ENCODE data around the gene TBC1D8B.

TBC1D8B gene

DNA sequence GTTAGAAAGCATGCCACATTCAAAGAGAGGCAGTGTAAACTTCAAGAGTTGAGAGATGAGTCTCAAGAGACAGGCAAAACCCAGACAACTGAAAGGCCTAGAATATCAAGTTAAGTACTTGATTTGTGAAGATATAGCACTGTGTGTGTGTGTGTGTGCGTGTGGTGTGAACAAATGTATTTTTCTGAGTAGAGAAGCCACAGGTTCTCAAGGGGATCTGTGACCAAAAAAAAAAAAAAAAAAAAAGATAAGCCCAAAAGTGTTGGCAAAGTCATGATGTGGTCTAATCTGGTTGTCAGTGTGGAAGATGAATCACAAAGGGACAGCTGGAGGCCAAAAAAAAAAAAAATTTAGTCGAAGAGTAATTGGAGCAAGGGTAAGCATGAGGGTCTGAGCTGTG is 96.8 kb downstream of the TBC1D8B start:
- H3K4me3 ChIP-seq (replicated peaks; ENCODE audit: low read depth, low read length), result no peak overlapping the region
- TF ChIP-seq, protein P1, sequence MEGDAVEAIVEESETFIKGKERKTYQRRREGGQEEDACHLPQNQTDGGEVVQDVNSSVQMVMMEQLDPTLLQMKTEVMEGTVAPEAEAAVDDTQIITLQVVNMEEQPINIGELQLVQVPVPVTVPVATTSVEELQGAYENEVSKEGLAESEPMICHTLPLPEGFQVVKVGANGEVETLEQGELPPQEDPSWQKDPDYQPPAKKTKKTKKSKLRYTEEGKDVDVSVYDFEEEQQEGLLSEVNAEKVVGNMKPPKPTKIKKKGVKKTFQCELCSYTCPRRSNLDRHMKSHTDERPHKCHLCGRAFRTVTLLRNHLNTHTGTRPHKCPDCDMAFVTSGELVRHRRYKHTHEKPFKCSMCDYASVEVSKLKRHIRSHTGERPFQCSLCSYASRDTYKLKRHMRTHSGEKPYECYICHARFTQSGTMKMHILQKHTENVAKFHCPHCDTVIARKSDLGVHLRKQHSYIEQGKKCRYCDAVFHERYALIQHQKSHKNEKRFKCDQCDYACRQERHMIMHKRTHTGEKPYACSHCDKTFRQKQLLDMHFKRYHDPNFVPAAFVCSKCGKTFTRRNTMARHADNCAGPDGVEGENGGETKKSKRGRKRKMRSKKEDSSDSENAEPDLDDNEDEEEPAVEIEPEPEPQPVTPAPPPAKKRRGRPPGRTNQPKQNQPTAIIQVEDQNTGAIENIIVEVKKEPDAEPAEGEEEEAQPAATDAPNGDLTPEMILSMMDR (IDR thresholded peaks at IDR 0.05; ENCODE audit: low read length, missing control alignments), result no peak
- no peak for DNase-seq (ENCODE audit: low read depth)

DNA sequence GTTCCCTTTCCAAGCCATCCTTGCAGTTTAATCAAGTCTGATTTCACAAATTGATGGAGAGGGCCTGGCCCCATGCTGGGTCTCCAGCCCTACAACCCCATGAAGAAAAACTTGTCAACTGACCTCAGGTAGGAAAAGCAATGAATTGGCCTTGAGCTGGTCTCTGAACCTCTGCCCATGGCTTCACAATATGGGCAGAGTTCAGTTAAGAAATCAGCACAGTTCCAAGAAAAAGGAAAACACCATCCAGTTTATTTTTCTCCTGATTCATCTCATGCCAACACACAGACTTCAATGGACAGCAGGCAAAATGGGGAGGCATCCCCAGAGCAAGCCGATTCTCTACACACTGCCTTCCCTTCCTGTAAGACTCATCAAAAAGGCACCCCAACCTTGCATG is 97.4 kb downstream of the TBC1D8B start:
- no peak for DNase-seq (ENCODE audit: low read depth)
- H3K4me3 ChIP-seq (replicated peaks; ENCODE audit: low read depth, low read length), result no peak overlapping the region
- TF ChIP-seq, protein P1 (IDR thresholded peaks at IDR 0.05; ENCODE audit: low read length, missing control alignments), result no peak

DNA sequence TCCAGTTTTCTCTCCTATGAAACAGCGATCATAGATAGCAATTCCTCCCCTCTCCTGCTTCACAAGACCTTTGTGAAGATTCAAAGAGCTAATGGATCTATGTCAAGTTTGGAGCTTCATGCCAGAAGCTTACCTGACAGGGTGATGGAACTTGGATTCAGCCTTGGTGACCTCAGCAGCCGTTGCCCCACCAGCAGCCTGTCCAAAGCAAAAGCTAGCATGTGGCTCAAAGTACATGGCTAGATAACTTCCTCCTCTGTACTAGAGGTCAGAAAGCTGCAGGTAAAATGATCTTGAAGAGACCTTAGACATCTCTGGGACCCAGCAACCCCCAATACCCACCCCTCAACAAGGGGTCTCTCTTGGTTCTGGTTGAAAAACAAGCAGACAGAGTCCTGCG is 98.9 kb downstream of the TBC1D8B start:
- H3K4me3 ChIP-seq (replicated peaks; ENCODE audit: low read depth, low read length), result no peak overlapping the region
- no peak for DNase-seq (ENCODE audit: low read depth)
- TF ChIP-seq, protein P1 (IDR thresholded peaks at IDR 0.05; ENCODE audit: low read length, missing control alignments), result no peak

DNA sequence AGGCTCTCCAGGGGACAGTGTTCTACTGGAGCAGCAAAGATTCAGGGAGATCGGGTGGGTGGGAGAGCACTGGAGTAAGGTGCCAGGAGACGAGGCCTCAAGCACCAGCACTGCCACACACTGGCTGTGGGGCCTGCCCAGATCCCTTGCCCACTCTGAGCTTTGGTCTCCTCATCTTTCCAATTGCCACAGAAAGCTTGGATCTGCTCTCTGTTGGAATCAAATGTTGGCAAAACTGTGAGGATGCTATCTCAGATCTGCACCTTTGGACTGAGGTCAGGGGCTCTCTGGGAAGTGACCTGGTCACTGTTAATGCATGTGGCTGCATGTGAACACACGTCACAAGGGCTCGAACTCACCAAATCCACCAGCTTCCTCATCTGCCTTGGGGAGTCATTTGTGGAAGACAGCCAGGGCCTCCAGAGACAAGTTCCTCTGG is 99.3 kb downstream of the TBC1D8B start:
- TF ChIP-seq, protein P1 (IDR thresholded peaks at IDR 0.05; ENCODE audit: low read length, missing control alignments), result no peak
- no peak for DNase-seq (ENCODE audit: low read depth)
- H3K4me3 ChIP-seq (replicated peaks; ENCODE audit: low read depth, low read length), result no peak overlapping the region

DNA sequence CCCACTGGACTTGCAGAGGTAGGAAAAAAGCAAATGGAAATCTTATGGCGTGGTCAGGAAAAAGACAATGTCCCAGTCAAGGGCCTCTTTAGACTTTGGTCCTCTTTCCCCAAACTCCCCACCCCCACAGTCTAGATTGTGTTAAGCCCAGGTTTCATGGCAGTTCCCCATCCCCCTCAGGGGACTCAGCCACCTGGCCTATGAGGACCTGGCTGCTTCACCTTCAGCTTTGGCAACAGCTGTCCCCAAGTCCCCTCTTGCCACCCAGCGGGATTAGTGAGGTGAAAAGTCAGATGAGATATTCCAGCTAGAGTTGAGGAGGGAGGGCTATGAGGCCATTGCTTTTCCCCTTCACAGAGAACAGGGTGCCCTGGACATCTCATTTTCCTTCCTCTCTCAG is 100.2 kb downstream of the TBC1D8B start:
- TF ChIP-seq, protein P1 (IDR thresholded peaks at IDR 0.05; ENCODE audit: low read length, missing control alignments), result no peak
- H3K4me3 ChIP-seq (replicated peaks; ENCODE audit: low read depth, low read length), result no peak overlapping the region
- no peak for DNase-seq (ENCODE audit: low read depth)

DNA sequence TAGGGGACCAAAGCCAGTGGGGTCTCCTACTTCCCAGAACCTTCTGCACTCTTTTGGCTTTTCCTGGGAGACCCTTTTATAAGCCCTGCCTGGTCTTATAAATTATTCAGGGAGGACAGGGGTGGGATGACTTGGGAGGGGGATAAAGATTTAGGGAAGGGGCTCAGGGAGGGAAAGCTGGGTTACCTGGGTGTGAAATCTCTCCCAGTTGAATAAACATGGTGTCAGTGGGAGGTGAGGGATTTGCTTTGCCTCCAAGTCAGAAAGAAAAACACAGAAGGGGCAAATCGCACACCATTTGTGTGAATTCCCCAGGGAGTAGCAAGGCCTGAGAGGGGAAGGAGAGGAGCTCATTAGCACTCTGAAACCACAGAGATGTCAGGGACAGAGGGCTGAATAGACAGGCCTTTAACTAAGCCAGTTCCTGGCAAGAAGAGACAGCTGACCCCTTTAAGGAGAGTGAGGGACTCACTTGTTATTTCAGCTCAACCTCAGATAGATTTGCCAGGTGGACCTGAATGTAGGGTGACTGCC is 100.9 kb downstream of the TBC1D8B start, which contains the start of gene RIPPLY1:
Gene RIPPLY1 (minus strand): TSS at position 51 of the 534 bp plus-strand sequence. CDS start 54 bp downstream, outside the sequence.
- no peak within 1 kb of the TSS for H3K4me3 ChIP-seq (replicated peaks; ENCODE audit: low read depth, low read length)
- DNase-seq (ENCODE audit: low read depth), result no peak
- TF ChIP-seq, protein P1 (IDR thresholded peaks at IDR 0.05; ENCODE audit: low read length, missing control alignments), result no peak

DNA sequence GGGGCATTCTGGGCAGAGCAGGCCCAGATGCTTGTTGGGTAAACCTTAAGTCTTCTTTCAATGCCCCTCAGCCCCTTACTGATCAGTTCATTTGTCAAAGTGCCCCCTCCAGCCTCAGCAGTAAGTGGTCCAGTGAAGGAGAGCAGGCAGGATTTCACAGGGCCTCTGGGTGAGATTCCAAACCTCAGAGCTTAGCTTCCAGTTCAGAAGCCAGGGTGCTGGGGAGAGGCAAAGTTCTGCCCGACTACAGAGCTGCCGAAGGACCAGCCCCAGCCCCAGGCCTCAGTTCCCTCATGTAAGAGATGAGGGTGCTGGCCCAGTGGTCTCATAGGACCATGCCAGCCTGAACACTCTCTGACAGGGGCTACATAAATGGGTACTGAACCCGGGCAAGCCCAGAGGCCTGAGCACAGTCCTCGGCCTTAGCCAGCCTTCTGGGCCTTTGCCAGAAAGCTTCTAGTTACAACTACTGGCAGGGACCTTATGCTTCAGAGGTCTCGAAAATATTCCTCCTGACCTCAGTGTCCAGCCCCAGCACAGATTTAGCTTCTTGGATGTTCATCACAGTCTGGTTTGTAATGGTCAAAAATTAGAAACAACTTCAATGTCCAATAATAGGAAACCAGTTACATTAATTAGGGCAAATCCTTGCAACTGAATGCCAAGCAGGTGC is 101.5 kb downstream of the TBC1D8B start:
- DNase-seq (ENCODE audit: low read depth), result no peak
- TF ChIP-seq, protein P1 (IDR thresholded peaks at IDR 0.05; ENCODE audit: low read length, missing control alignments), result no peak
- H3K4me3 ChIP-seq (replicated peaks; ENCODE audit: low read depth, low read length), result no peak overlapping the region

All from fibroblast of pulmonary artery (primary cell).